HG02610 (cell line): ENCODE measurements around the gene PHACTR3.
"Not testable (repeated sequence)": the region's sequence is repeated elsewhere in the genome, so short reads cannot be mapped to it uniquely, and the experiment has no call there.

ENCODE experiments used
- ATAC-seq: cut with Tn5 transposase; IDR thresholded peaks from one replicate; pipeline ENCODE4 v1.9.1; 2021; ENCODE audit warnings: mild to moderate bottlenecking, moderate library complexity; ENCODE audit not compliant: unreplicated experiment

The PHACTR3 gene

GRCh38 chr20:59618585-59618984 is 14.2 kb downstream of the PHACTR3 start:
- not testable (repeated sequence) for ATAC-seq

- no peak for ATAC-seq
Observed at GRCh38 chr20:59620860-59621505, 16.6 kb downstream of the PHACTR3 start.

GRCh38 chr20:59622496-59622895 is 18.2 kb downstream of the PHACTR3 start:
- no peak for ATAC-seq

- ATAC-seq: no peak
Observed at GRCh38 chr20:59623133-59623532, 18.8 kb downstream of the PHACTR3 start.

- no peak for ATAC-seq
Observed at GRCh38 chr20:59623583-59623982, 19.2 kb downstream of the PHACTR3 start.

GRCh38 chr20:59624401-59624800 is 20.1 kb downstream of the PHACTR3 start:
- no peak for ATAC-seq

GRCh38 chr20:59625214-59625922 is 21.0 kb downstream of the PHACTR3 start:
- no peak for ATAC-seq

GRCh38 chr20:59627298-59627697 is 23.0 kb downstream of the PHACTR3 start:
- ATAC-seq: no peak

- ATAC-seq: no peak
Observed at GRCh38 chr20:59628171-59628570, 23.8 kb downstream of the PHACTR3 start.

GRCh38 chr20:59629141-59630045 is 25.1 kb downstream of the PHACTR3 start:
- ATAC-seq: no peak

- no peak for ATAC-seq
Observed at GRCh38 chr20:59630526-59630925, 26.2 kb downstream of the PHACTR3 start.

- ATAC-seq: no peak
Observed at GRCh38 chr20:59631751-59632540, 27.6 kb downstream of the PHACTR3 start.

GRCh38 chr20:59632541-59633113 is 28.3 kb downstream of the PHACTR3 start:
- ATAC-seq: no peak

- ATAC-seq: no peak
Observed at GRCh38 chr20:59633656-59634251, 29.4 kb downstream of the PHACTR3 start.

GRCh38 chr20:59634435-59635005 is 30.2 kb downstream of the PHACTR3 start:
- no peak for ATAC-seq

GRCh38 chr20:59636766-59637370 is 32.5 kb downstream of the PHACTR3 start:
- ATAC-seq: no peak

GRCh38 chr20:59640267-59640666 is 35.9 kb downstream of the PHACTR3 start:
- no peak for ATAC-seq

GRCh38 chr20:59643615-59644061 is 39.3 kb downstream of the PHACTR3 start:
- no peak for ATAC-seq

GRCh38 chr20:59644371-59644939 is 40.1 kb downstream of the PHACTR3 start:
- ATAC-seq: no peak
